ENCODE measurements around the gene NAV2.

NAV2 gene

DNA sequence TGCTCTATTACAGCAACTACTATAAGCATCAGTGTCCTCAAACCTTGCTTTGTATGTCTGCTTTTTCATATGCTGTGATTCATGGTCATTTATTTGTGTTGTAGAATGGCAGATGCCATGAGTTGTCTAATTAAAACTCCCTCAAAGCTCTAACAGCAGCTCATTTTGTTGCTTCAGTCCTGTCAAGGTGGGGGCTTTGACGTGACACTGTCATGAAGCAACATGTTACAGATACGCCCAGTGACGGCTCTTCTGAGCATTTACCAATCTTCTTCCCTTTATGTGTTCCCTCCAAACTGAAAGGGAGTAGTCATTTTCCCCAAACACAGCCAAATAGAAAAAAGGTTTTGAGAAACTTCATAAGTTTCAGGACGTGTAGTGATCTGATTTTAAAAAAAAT, 340.9 kb downstream of the NAV2 start:
- DNase-seq (ENCODE audit: low read depth in 2 of 2): no peak

GRCh38 chr11:20054584-20054983, 341.9 kb downstream of the NAV2 start:
- no peak for DNase-seq (ENCODE audit: low read depth in 2 of 2)

GRCh38 chr11:20055312-20055711, 342.7 kb downstream of the NAV2 start:
- no peak for DNase-seq (ENCODE audit: low read depth in 2 of 2)

DNA sequence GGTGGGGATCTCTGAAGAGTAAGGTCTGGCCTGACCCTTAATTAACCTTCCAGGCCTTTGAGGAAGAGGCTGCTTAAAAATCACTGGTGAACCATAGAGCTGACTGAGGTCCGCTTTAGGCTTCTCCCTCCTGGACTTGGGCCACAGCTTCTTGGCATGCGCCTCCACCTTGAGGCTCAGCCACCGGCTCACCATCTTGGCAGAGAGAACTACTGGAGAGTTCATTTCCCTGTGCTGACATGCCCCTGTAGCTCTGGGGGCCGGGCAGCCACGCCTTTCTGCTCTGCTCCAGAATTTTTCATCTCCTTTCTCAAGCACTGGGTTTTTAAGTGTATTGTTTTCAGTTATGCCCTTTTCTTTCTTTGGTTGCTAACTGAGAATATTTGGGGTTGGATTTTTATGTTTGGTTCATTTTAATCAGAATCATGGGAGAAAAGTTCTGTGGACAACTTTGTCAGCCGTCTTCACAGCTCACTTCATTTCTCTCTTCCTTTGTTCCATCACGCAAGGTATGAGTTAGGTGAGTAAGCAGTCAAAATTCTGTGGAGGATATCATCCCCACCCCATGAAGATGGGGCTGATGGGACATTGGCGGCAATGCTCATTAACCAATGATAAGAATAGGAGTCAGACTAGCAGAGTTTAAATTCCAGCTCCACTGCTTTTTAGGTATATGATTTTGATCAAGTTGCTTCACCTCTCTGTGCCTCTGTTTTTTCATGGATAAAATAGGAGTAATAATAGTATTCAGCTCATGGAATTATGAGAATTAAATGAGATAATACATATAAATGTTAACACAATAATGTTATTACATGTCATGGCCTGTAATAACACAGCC, 343.7 kb downstream of the NAV2 start:
- DNase-seq (ENCODE audit: low read depth in 2 of 2): no peak

DNA sequence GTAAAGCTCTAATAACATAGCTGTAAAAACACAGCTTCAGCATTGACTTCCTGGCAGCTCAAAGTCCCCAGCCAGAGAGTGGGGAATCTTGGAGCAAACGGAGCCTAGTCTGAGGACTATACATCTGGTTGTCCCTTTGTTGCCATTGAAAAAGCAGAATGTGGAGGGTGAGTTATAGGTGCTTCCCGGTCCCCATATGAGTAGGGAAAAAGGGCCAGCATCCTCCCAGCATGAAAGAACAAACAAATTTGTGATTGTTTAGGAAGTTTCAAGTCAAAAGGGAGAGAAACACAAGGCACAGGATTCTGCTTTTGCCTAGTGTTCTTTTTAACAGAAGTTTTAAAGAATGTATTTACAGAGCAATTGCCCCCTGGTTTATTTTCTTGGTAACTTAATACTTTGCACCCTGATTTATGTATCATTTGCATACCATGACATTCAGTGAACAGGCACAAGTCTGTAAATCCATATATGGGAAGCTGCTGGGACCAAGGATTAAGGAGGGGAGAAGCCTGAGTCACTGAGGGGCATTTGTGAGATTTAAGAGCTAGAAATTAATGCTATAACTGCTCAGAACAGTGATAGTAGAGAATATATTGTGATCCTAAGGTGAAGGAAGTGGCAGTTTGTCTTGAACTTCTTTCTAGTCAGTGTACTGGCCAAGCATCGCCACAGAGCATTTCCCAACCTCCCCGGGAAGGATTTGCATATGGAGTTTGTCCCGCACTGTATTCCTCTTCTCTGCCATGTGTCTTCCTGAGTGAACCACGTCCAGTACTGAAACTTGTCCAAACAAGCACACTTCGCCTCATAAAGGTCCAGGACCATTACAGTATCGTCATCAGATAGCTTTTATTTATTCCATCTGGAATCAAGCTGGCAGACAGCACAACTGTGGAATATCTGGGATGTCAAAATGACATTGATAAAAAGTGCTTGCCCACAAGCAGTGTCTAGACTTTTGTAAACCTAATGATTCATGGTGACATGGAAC, 344.6 kb downstream of the NAV2 start:
- DNase-seq (ENCODE audit: low read depth in 2 of 2): no peak

DNA sequence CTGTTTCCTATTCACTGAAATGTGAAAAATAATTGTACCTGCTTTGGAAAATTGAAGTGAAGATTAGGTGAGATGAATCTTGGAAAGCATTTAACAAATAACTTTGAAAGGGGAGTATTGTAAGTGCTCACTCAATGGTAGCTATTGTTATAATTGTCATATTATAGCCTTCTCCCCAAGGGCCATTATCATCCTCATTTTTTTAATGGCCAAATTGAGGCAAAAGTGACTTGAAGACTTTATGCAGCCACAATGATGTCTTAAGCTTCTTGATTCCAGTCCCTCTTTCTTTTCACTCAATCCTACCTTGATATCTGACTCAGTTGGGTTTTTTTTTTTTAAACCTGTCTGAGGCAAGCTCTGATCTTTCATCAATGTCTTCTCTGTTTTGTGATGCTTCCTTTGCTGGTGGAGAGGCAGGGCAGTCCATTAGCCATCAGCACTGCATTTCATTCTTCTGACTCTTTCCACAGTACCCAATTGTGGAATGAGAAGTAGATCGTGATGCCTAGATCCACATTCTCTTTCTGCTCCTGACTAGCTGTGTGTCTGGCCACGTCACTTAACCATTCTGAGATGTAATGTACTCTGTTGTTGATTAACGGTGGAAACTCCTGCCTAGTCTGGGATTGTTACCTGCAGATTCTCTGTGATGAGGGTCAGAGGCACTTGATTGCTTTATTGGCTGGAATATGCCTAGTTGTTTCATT, 346.3 kb downstream of the NAV2 start:
- DNase-seq (ENCODE audit: low read depth in 2 of 2): no peak

- no peak for DNase-seq (ENCODE audit: low read depth in 2 of 2)
Observed at GRCh38 chr11:20059587-20060021, 347.0 kb downstream of the NAV2 start.

GRCh38 chr11:20060181-20060580, 347.5 kb downstream of the NAV2 start:
- DNase-seq (ENCODE audit: low read depth in 2 of 2): no peak

- no peak for DNase-seq (ENCODE audit: low read depth in 2 of 2)
Observed at GRCh38 chr11:20060647-20061205, 348.1 kb downstream of the NAV2 start.

DNA sequence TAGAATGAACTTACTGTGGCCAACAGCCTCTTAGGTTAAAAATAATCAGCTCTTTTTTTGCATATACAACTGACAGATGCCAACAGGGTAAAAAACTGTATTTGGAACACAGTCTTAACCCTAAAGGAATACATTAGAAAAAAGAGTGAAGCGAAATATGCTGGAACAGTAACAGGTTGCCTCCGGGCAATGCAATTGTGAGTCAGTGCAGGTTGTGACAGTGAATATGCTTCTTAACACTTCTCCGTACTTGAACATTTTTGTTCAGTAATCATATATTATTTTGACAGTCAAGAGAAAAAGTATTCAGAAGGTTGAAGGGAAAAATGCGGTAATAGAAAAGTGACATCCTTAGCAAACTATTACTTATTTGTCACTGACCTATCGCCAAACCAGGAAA, 349.1 kb downstream of the NAV2 start:
- no peak for DNase-seq (ENCODE audit: low read depth in 2 of 2)

- no peak for DNase-seq (ENCODE audit: low read depth in 2 of 2)
Observed at GRCh38 chr11:20064961-20065405, 352.3 kb downstream of the NAV2 start.

DNA sequence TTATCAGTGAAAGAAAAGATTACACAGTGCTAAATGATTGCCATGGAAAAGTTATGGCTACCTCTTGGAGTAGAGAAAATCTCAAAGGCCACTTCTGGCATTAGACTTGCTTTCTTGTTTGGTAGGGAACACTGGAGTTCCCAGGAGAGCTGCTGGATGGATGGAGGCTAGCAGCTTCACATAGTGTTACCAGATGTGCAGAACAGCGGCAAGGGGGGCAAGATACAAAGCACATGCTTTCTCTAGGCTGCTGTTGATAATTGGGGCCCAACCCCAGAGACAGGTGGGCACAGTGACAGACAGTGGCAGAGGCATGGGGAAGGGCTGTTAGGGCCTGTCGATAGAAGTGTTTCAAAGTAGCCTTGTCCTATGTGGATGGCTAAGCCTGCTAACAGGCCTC, 352.8 kb downstream of the NAV2 start:
- no peak for DNase-seq (ENCODE audit: low read depth in 2 of 2)

GRCh38 chr11:20066013-20066782, 353.6 kb downstream of the NAV2 start:
- no peak for DNase-seq (ENCODE audit: low read depth in 2 of 2)

DNA sequence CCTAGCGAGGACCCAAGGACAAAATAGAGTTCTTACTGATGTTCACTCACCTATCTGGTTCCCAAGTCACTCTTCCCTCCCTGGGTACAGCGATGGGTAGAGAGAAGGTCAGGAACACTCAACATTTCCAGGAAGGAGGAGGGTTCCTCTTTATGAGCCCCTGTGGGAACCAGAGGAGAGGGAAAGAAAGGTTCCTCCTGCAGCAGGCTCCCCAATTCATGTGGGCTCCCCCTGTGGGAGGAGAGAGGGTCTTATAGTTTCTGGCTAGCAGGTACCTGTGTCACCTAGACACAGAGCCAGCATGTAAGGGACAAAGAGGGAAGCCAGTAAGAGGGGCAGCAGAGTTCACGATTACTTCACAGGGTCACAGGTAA, 354.1 kb downstream of the NAV2 start:
- DNase-seq (ENCODE audit: low read depth in 2 of 2): no peak

GRCh38 chr11:20067665-20068064, 355.0 kb downstream of the NAV2 start:
- no peak for DNase-seq (ENCODE audit: low read depth in 2 of 2)

- DNase-seq (ENCODE audit: low read depth in 2 of 2): no peak
Observed at GRCh38 chr11:20068691-20069090, 356.1 kb downstream of the NAV2 start.

DNA sequence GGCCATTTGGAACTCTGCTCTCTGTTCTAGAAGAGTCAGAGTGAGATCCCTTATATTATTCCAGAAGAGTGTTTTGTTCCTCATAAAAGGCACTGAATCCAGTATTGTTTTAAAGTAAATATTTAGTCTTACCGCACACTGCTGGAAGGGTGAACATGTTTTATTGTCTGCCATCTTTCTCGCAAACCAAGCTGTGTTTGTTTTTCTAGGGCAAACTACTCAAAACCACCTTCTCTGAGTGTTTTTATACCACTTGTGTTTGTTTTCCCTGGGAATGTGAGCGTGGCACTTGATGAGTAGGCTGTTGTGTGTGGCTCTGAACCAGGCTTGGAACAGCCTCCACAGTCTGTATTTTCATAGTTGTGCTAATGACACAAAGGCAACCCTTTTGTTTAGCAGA, 357.8 kb downstream of the NAV2 start:
- no peak for DNase-seq (ENCODE audit: low read depth in 2 of 2)

DNA sequence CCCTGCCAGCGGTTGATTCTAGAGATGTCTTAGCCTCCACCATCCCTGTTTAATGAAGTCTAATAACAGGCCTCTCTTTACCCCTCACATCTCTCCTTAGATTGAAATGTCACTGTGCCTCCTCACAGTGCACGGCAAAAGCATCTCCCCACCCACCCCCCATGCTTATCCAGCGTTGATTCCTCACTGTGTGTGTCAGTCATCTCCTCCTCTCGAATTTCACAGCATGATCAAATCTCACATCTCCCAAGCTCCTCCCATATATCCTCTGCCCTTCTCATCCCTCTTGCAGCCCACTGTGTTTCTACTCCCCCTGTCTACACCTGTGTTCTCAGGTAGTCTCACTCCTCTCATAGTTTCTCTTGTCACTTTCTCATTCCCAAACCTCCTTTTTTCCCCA, 363.0 kb downstream of the NAV2 start:
- no peak for DNase-seq (ENCODE audit: low read depth in 2 of 2)

DNA sequence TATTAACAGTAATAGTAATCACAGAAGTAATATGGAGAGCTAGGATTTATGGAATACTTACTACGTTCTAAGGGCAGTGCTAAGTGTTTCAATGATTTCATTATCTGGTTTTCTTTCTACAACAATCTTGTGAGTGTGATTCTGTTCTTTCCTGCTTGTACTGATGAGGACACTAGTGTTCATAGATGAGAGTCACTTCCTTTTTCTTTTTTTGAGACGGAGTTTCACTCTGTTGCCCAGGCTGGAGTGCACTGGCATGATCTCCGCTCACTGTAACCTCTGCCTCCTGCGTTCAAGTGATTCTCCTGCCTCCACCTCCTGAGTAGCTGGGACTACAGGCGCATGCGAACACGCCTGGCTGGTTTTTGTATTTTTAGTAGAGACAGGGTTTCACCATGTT, 366.2 kb downstream of the NAV2 start:
- no peak for DNase-seq (ENCODE audit: low read depth in 2 of 2)

DNA sequence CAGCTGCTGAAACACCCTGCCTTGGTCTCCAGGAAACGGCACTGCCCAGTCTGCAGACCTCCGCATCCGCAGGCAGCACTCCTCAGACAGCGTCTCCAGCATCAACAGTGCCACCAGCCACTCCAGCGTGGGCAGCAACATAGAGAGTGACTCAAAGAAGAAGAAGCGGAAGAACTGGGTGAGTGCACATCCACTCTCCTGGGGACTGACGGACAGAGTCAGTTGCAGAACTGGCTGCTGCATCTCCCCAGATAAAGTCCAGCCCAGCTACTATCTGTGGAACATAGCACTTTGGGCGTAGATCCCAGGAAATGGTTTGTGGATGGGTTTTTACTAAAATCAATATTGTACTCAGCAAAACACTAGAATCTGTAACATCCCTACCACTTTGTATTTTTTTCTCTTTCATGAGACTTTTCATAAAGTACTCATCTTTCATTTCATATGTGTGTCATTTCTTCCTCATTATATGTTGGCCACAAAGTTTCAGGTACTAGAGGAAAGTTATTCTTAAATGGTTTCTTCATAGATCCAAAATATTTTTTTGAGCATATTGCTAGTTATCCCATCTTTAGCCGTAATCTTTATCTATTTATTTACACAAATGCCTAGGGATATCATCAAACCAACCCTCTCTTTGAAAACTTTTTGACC, 367.5 kb downstream of the NAV2 start:
- no peak for DNase-seq (ENCODE audit: low read depth in 2 of 2)
